GM12878 (cell line): Measurements from ENCODE around the gene EPB41L4B.

Experiments
- ATF3 ChIP-seq: IDR thresholded peaks from 2 replicates; pipeline ENCODE4 v1.6.1; 2011; ENCODE audit warnings: low read depth, mild to moderate bottlenecking, low read length, moderate library complexity, borderline replicate concordance; ENCODE audit errors: extremely low read depth
- ATF7 ChIP-seq: fragments of 450-650 bp; IDR thresholded peaks from 2 replicates; pipeline ENCODE4 v1.6.1; 2016; ENCODE audit warnings: low read depth, mild to moderate bottlenecking
- CTCF ChIP-seq, 3 experiments: IDR thresholded peaks in 2 of 3; conservative IDR thresholded peaks in 1 of 3; 2 replicates each; pipeline ENCODE4 v1.5.1; 2011; ENCODE audit warnings: low read depth in 3 of 3, low read length in 3 of 3, mild to moderate bottlenecking in 3 of 3, control low read depth in 2 of 3, moderate library complexity in 2 of 3, inconsistent platforms in 1 of 3, mixed read lengths in 1 of 3; ENCODE audit not compliant: control insufficient read depth in 2 of 3, insufficient read depth in 1 of 3; ENCODE audit errors: extremely low read depth in 1 of 3
- EGR1 ChIP-seq, 2 experiments: IDR thresholded peaks; 1 replicate in 1 of 2; 2 replicates in 1 of 2; pipeline ENCODE4 v1.6.1; 2011 to 2012; ENCODE audit warnings: low read depth in 2 of 2, low read length in 2 of 2, borderline replicate concordance in 1 of 2, mild to moderate bottlenecking in 1 of 2, moderate library complexity in 1 of 2
- GABPA ChIP-seq: IDR thresholded peaks from 2 replicates; pipeline ENCODE4 v1.6.1; 2014; ENCODE audit warnings: antibody characterized with exemption, low read depth, mild to moderate bottlenecking, inconsistent platforms
- KAT2A ChIP-seq: conservative IDR thresholded peaks from 2 replicates; pipeline ENCODE4 v1.6.1; 2011; ENCODE audit warnings: low read depth, low read length; ENCODE audit not compliant: control insufficient read depth
- MEF2B ChIP-seq: fragments of 450-650 bp; IDR thresholded peaks from 2 replicates; pipeline ENCODE4 v1.6.1; 2018; ENCODE audit warnings: mild to moderate bottlenecking, moderate library complexity; ENCODE audit not compliant: partially characterized antibody, poor library complexity, severe bottlenecking
- POLR2A ChIP-seq: IDR thresholded peaks from 2 replicates; pipeline ENCODE4 v1.6.1; 2011; ENCODE audit warnings: low read depth, mild to moderate bottlenecking, low read length
- SMAD1 ChIP-seq: fragments of 450-650 bp; IDR thresholded peaks from 2 replicates; pipeline ENCODE4 v1.6.1; 2018; ENCODE audit warnings: mild to moderate bottlenecking, low read depth; ENCODE audit not compliant: partially characterized antibody
- SPI1 ChIP-seq: IDR thresholded peaks from 2 replicates; pipeline ENCODE4 v1.6.1; 2011; ENCODE audit warnings: low read depth, mild to moderate bottlenecking, low read length, moderate library complexity, borderline replicate concordance; ENCODE audit not compliant: insufficient read depth

GRCh38 chr9:109281518-109281917 is 39.3 kb downstream of the EPB41L4B start:
- TF ChIP-seq SPI1 (no peak), MEF2B (no peak), CTCF (IDR thresholded peaks at IDR 0.05 in 2 of 3, conservative IDR thresholded peaks at IDR 0.05 in 1 of 3; ENCODE audit: control insufficient read depth in 2 of 3, extremely low read depth in 1 of 3, insufficient read depth in 1 of 3, low read depth in 3 of 3, low read length in 3 of 3) (no peak), POLR2A (no peak), KAT2A (no peak), GABPA (no peak), ATF7 (no peak), ATF3 (no peak), SMAD1 (no peak), EGR1 (IDR thresholded peaks at IDR 0.05; ENCODE audit: borderline replicate concordance in 1 of 2, low read depth in 2 of 2, low read length in 2 of 2) (no peak)
